Liver (tissue), 9 donors: ENCODE measurements around the gene TNFRSF12A. TPM values are rescaled to one million over a fixed set of nuclear protein-coding genes. Genes with fewer than 3 reads are reported as not detected.

Experiments
- DNase-seq: peaks from one replicate; pipeline ENCODE4 v3.0.0-alpha.2; 2017; ENCODE audit warnings: low spot score
- H3K27ac ChIP-seq, 2 donors: one replicate each; pipeline ENCODE4 v1.7.0; 2013; ENCODE audit warnings: inconsistent platforms in 2 of 2, low read length in 2 of 2, control low read depth in 1 of 2, low read depth in 1 of 2, mild to moderate bottlenecking in 1 of 2
- H3K27me3 ChIP-seq, 4 donors: one replicate each; pipeline versions ENCODE4 v1.6.1 to v1.7.0; 2013; ENCODE audit warnings: low read length in 3 of 4, inconsistent platforms in 1 of 4, mild to moderate bottlenecking in 1 of 4, moderate library complexity in 1 of 4; ENCODE audit not compliant: control insufficient read depth in 4 of 4, insufficient read depth in 4 of 4
- H3K36me3 ChIP-seq, 4 donors: one replicate each; pipeline versions ENCODE4 v1.6.1 to v1.7.0; 2013; ENCODE audit warnings: low read length in 3 of 4, mild to moderate bottlenecking in 3 of 4, low read depth in 1 of 4, moderate library complexity in 1 of 4; ENCODE audit not compliant: control insufficient read depth in 4 of 4, insufficient read depth in 3 of 4
- H3K4me1 ChIP-seq, 4 donors: one replicate each; pipeline versions ENCODE4 v1.6.1 to v1.7.0; 2013; ENCODE audit warnings: low read length in 3 of 4, mild to moderate bottlenecking in 3 of 4, moderate library complexity in 1 of 4; ENCODE audit not compliant: control insufficient read depth in 4 of 4, insufficient read depth in 4 of 4
- H3K4me3 ChIP-seq, 3 donors: one replicate each; pipeline versions ENCODE4 v1.6.1 to v1.7.0; 2013; ENCODE audit warnings: low read length in 3 of 3, control low read depth in 1 of 3, low read depth in 1 of 3, mild to moderate bottlenecking in 1 of 3
- H3K9ac ChIP-seq, 2 donors: one replicate each; pipeline ENCODE4 v1.7.0; 2013; ENCODE audit warnings: low read length in 2 of 2, mild to moderate bottlenecking in 2 of 2, moderate library complexity in 2 of 2, control low read depth in 1 of 2, low read depth in 1 of 2
- H3K9me3 ChIP-seq, 4 donors: one replicate each; pipeline versions ENCODE4 v1.6.1 to v1.7.0; 2013; ENCODE audit warnings: low read length in 3 of 4; ENCODE audit not compliant: control insufficient read depth in 4 of 4
- CTCF ChIP-seq: fragments of 150-350 bp; IDR thresholded peaks from 2 replicates; pipeline ENCODE4 v1.5.1; 2017; ENCODE audit warnings: improper control_type of control experiment, low read depth, low read length; ENCODE audit not compliant: missing input control
- FOXA2 ChIP-seq: IDR thresholded peaks from 2 replicates; pipeline ENCODE4 v1.6.1; 2016; ENCODE audit warnings: antibody characterized with exemption
- GABPA ChIP-seq, 2 donors: IDR thresholded peaks in 1 of 2; conservative IDR thresholded peaks in 1 of 2; 2 replicates each; pipeline ENCODE4 v1.6.1; 2016; ENCODE audit warnings: antibody characterized with exemption in 2 of 2, mild to moderate bottlenecking in 1 of 2, moderate library complexity in 1 of 2
- HNF4A ChIP-seq, 2 donors: conservative IDR thresholded peaks; 2 replicates each; pipeline ENCODE4 v1.6.1; 2016; ENCODE audit warnings: antibody characterized with exemption in 2 of 2, mild to moderate bottlenecking in 2 of 2
- HNF4G ChIP-seq: IDR thresholded peaks from 2 replicates; pipeline ENCODE4 v1.6.1; 2016; ENCODE audit warnings: antibody characterized with exemption
- JUND ChIP-seq, 2 donors: IDR thresholded peaks; 2 replicates each; pipeline ENCODE4 v1.6.1; 2016; ENCODE audit warnings: antibody characterized with exemption in 2 of 2
- NR2F2 ChIP-seq: IDR thresholded peaks from 2 replicates; pipeline ENCODE4 v1.6.1; 2016; ENCODE audit warnings: antibody characterized with exemption
- RAD21 ChIP-seq, 2 donors: IDR thresholded peaks; 2 replicates each; pipeline ENCODE4 v1.6.1; 2016; ENCODE audit warnings: antibody characterized with exemption in 2 of 2, mild to moderate bottlenecking in 2 of 2
- RXRA ChIP-seq, 2 donors: IDR thresholded peaks; 2 replicates each; pipeline ENCODE4 v1.6.1; 2017 to 2018; ENCODE audit warnings: antibody characterized with exemption in 2 of 2, mild to moderate bottlenecking in 1 of 2
- TAF1 ChIP-seq: conservative IDR thresholded peaks from 2 replicates; pipeline ENCODE4 v1.6.1; 2016; ENCODE audit warnings: antibody characterized with exemption, mild to moderate bottlenecking
- YY1 ChIP-seq: IDR thresholded peaks from 2 replicates; pipeline ENCODE4 v1.6.1; 2016; ENCODE audit warnings: antibody characterized with exemption, mild to moderate bottlenecking
- WGBS: extraction: QIAGEN DNeasy Blood & Tissue Kit; methylation state at CpG from one replicate; pipeline ENCODE4 v1.1.7; 2013; 5-methylcytosine and 5-hydroxymethylcytosine counted together
- polyA plus RNA-seq, 2 donors: library from polyadenylated mRNA; stranded (reverse) in 1 of 2; unstranded in 1 of 2; fragments of 200-250 nt in 1 of 2; fragments of >200 nt in 1 of 2; fragmentation: Nextera tagmentation in 1 of 2; extraction: Ambion mirVana in 1 of 2; gene quantifications; one replicate each; pipeline versions ENCODE4 v1.2.1 to v1.2.3, GENCODE V29; 2013 to 2015
- total RNA-seq, 2 donors: library from RNA; depleted of rRNA; stranded (reverse); fragments of >200 nt; gene quantifications; one replicate each; pipeline ENCODE4 v1.2.3, GENCODE V29; 2014
- TF ChIP-seq, protein P1 (sequence below): IDR thresholded peaks from 2 replicates; pipeline ENCODE4 v1.6.1; 2016; ENCODE audit warnings: antibody characterized with exemption
- TF ChIP-seq, protein P2 (sequence below): IDR thresholded peaks from 2 replicates; pipeline ENCODE4 v1.6.1; 2016; ENCODE audit warnings: antibody characterized with exemption
- donor health status: healthy.
- donor health status: healthy.
- donor health status: healthy.
- donor health status: healthy.
- donor health status: healthy.

TNFRSF12A gene
- total and polyA plus RNA-seq, 4 donors: 7.9 to 35.5 (median 9.1) TPM

DNA sequence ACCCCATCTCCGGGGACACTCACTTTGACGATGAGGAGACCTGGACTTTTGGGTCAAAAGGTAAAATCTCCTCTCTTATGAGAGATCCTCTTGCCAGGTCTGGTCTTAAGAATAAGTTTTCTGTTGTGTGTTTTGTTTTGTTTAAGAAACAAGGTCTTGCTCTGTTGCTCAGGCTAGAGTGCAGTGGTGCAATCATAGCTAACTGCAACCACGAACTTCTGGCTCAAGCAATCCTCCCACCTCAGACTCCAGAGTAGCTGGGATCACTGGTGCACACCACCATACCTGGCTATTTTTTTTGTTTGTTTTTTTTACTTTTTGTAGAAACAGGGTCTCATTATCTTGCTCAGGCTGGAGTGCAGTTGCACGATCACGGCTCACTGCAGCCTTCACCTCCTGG lies 30.3 kb downstream of the TNFRSF12A start:
- peaks cover 0 to 12% (median 5%) of the 10 kb centered on the region in 4 donors for H3K4me1 ChIP-seq
- no peaks in the 10 kb centered on the region for H3K9me3 ChIP-seq
- no peak for DNase-seq
- H3K27me3 ChIP-seq: peaks cover 0 to 6% (median 0%) of the 10 kb centered on the region in 4 donors
- H3K27ac ChIP-seq: no peak overlapping the region
- H3K9ac ChIP-seq: no peak overlapping the region
- 78% methylated on average over 5 of the region's 5 CpGs for WGBS
- no peak for TF ChIP-seq TAF1
- TF ChIP-seq JUND (IDR thresholded peaks at IDR 0.05): no peak
- TF ChIP-seq, protein P1, sequence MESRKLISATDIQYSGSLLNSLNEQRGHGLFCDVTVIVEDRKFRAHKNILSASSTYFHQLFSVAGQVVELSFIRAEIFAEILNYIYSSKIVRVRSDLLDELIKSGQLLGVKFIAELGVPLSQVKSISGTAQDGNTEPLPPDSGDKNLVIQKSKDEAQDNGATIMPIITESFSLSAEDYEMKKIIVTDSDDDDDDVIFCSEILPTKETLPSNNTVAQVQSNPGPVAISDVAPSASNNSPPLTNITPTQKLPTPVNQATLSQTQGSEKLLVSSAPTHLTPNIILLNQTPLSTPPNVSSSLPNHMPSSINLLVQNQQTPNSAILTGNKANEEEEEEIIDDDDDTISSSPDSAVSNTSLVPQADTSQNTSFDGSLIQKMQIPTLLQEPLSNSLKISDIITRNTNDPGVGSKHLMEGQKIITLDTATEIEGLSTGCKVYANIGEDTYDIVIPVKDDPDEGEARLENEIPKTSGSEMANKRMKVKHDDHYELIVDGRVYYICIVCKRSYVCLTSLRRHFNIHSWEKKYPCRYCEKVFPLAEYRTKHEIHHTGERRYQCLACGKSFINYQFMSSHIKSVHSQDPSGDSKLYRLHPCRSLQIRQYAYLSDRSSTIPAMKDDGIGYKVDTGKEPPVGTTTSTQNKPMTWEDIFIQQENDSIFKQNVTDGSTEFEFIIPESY: no peak
- TF ChIP-seq CTCF: no peak
- no peak for TF ChIP-seq YY1
- TF ChIP-seq, protein P2, sequence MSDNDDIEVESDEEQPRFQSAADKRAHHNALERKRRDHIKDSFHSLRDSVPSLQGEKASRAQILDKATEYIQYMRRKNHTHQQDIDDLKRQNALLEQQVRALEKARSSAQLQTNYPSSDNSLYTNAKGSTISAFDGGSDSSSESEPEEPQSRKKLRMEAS: no peak
- H3K4me3 ChIP-seq: no peak overlapping the region
- peaks cover 0 to 2% (median 0%) of the 10 kb centered on the region in 4 donors for H3K36me3 ChIP-seq

GRCh38 chr16:3051009-3051408 lies 30.8 kb downstream of the TNFRSF12A start:
- Histone ChIP-seq H3K4me3 (no peak overlapping the region), H3K9me3 (no peaks in the 10 kb centered on the region), H3K9ac (no peak overlapping the region), H3K4me1 (peaks cover 0 to 10% (median 4%) of the 10 kb centered on the region in 4 donors), H3K36me3 (peaks cover 0 to 2% (median 0%) of the 10 kb centered on the region in 4 donors), H3K27ac (no peak overlapping the region), H3K27me3 (peaks cover 0 to 6% (median 0%) of the 10 kb centered on the region in 4 donors)
- TF ChIP-seq HNF4A (conservative IDR thresholded peaks at IDR 0.05): no peak
- no peak for TF ChIP-seq FOXA2
- no peak for TF ChIP-seq CTCF
- no peak for TF ChIP-seq GABPA (IDR thresholded peaks at IDR 0.05 in 1 of 2, conservative IDR thresholded peaks at IDR 0.05 in 1 of 2)
- TF ChIP-seq JUND (IDR thresholded peaks at IDR 0.05): no peak
- no peak for TF ChIP-seq RXRA (IDR thresholded peaks at IDR 0.05)
- no peak for TF ChIP-seq HNF4G
- no peak for TF ChIP-seq NR2F2
- TF ChIP-seq RAD21 (IDR thresholded peaks at IDR 0.05): no peak
- DNase-seq: no peak
- 48% methylated on average over 4 of the region's 4 CpGs for WGBS
